ENCODE data around the gene PRTN3.
A peak's percentile ranks its signal among the peaks of the same experiment; 100 is the strongest.

The PRTN3 gene

GRCh38 chr19:855142-855541 lies 14.3 kb downstream of the PRTN3 start:
- H3K4me1 ChIP-seq (ENCODE audit: control insufficient read depth, insufficient read depth, low read length): peaks cover 14% of the 10 kb centered on the region
- no peaks in the 10 kb centered on the region for H3K36me3 ChIP-seq (ENCODE audit: insufficient read depth, low read length)
- no peak overlapping the region for H3K9ac ChIP-seq (ENCODE audit: low read depth, low read length)
- no peaks in the 10 kb centered on the region for H3K9me3 ChIP-seq (replicated peaks; ENCODE audit: low read length)
- no peak overlapping the region for H3K4me2 ChIP-seq (ENCODE audit: low read length)
- H3K4me3 ChIP-seq (ENCODE audit: low read length): no peak overlapping the region
- H3K27me3 ChIP-seq (ENCODE audit: control insufficient read depth, insufficient read depth, low read length): peaks cover 11% of the 10 kb centered on the region

GRCh38 chr19:855566-856120 lies 14.8 kb downstream of the PRTN3 start:
- no peak overlapping the region for H3K4me2 ChIP-seq (ENCODE audit: low read length)
- H3K4me1 ChIP-seq (ENCODE audit: control insufficient read depth, insufficient read depth, low read length): peaks cover 10% of the 10 kb centered on the region
- H3K4me3 ChIP-seq (ENCODE audit: low read length): no peak overlapping the region
- no peak overlapping the region for H3K9ac ChIP-seq (ENCODE audit: low read depth, low read length)
- no peaks in the 10 kb centered on the region for H3K9me3 ChIP-seq (replicated peaks; ENCODE audit: low read length)
- no peaks in the 10 kb centered on the region for H3K36me3 ChIP-seq (ENCODE audit: insufficient read depth, low read length)
- H3K27me3 ChIP-seq (ENCODE audit: control insufficient read depth, insufficient read depth, low read length): peaks cover 13% of the 10 kb centered on the region

DNA sequence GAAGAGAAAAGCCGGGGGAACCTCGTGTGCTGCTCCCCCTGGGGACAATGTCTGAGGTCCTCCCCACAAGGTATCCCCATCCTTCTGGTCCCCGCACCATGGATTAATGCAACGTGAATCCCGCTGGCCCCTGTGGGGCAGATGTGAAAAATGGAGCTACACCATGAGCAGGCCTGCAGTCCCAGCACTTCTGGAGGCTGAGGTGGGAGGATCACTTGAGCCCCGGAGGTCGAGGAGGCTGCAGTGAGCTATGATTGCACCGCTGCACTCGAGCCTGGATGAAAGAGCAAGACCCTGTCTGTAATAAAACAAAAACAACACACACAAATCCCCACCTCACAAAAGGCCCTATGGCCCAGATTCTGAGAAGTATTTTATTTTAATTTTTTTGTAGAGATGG lies 17.5 kb downstream of the PRTN3 start:
- H3K4me3 ChIP-seq (ENCODE audit: low read length): no peak overlapping the region
- no peaks in the 10 kb centered on the region for H3K9me3 ChIP-seq (replicated peaks; ENCODE audit: low read length)
- H3K4me1 ChIP-seq (ENCODE audit: control insufficient read depth, insufficient read depth, low read length): peaks cover 6% of the 10 kb centered on the region
- H3K9ac ChIP-seq (ENCODE audit: low read depth, low read length): no peak overlapping the region
- no peak overlapping the region for H3K4me2 ChIP-seq (ENCODE audit: low read length)
- H3K27me3 ChIP-seq (ENCODE audit: control insufficient read depth, insufficient read depth, low read length): peaks cover 9% of the 10 kb centered on the region
- H3K36me3 ChIP-seq (ENCODE audit: insufficient read depth, low read length): no peaks in the 10 kb centered on the region

- H3K9me3 ChIP-seq (replicated peaks; ENCODE audit: low read length): no peaks in the 10 kb centered on the region
- H3K9ac ChIP-seq (ENCODE audit: low read depth, low read length): no peak within 1 kb of the TSS
- peaks cover 6% of the 10 kb centered on the region for H3K4me1 ChIP-seq (ENCODE audit: control insufficient read depth, insufficient read depth, low read length)
- H3K27me3 ChIP-seq (ENCODE audit: control insufficient read depth, insufficient read depth, low read length): peaks cover 9% of the 10 kb centered on the region
- peak within 1 kb of the TSS; percentile 55 for H3K4me3 ChIP-seq (ENCODE audit: low read length)
- no peaks in the 10 kb centered on the region for H3K36me3 ChIP-seq (ENCODE audit: insufficient read depth, low read length)
- H3K4me2 ChIP-seq (ENCODE audit: low read length): peak within 1 kb of the TSS; percentile 76
Observed at GRCh38 chr19:858868-859843, 18.4 kb downstream of the PRTN3 start, which contains the start of gene CFD. CFD (plus strand) TSS chr19:859664; CDS start chr19:859690, 26 bp downstream.

DNA sequence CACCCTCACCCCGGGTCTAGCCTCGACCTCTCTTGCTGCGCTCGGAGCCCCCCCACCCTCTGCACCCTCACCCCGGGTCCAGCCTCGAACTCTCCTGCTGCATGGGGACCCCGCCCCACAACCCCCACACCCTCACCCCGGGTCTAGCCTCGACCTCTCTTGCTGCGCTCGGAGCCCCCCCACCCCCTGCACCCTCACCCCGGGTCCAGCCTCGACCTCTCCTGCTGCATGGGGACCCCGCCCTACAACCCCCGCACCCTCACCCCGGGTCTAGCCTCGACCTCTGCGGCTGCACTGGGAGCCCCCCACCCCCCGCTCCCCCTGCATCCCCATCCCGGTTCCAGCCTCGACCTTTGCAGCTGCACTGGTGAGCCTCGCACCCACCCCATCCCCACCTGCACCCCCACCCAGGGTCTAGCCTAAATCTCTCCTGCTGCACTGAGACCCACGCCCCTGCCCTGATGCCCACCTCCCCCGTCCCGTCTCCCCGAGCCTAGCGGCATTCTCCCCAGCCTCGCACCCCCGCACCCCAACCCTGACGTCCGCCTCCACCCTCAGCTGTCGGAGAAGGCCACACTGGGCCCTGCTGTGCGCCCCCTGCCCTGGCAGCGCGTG lies 20.4 kb downstream of the PRTN3 start:
- H3K4me1 ChIP-seq (ENCODE audit: control insufficient read depth, insufficient read depth, low read length): peaks cover 6% of the 10 kb centered on the region
- no peak overlapping the region for H3K4me2 ChIP-seq (ENCODE audit: low read length)
- H3K9me3 ChIP-seq (replicated peaks; ENCODE audit: low read length): no peaks in the 10 kb centered on the region
- no peak overlapping the region for H3K9ac ChIP-seq (ENCODE audit: low read depth, low read length)
- H3K27me3 ChIP-seq (ENCODE audit: control insufficient read depth, insufficient read depth, low read length): peaks cover 9% of the 10 kb centered on the region
- no peaks in the 10 kb centered on the region for H3K36me3 ChIP-seq (ENCODE audit: insufficient read depth, low read length)
- no peak overlapping the region for H3K4me3 ChIP-seq (ENCODE audit: low read length)

GRCh38 chr19:861756-862580 lies 21.2 kb downstream of the PRTN3 start:
- Histone ChIP-seq H3K9ac (ENCODE audit: low read depth, low read length) (no peak overlapping the region), H3K4me3 (ENCODE audit: low read length) (no peak overlapping the region), H3K4me1 (ENCODE audit: control insufficient read depth, insufficient read depth, low read length) (peaks cover 6% of the 10 kb centered on the region)

DNA sequence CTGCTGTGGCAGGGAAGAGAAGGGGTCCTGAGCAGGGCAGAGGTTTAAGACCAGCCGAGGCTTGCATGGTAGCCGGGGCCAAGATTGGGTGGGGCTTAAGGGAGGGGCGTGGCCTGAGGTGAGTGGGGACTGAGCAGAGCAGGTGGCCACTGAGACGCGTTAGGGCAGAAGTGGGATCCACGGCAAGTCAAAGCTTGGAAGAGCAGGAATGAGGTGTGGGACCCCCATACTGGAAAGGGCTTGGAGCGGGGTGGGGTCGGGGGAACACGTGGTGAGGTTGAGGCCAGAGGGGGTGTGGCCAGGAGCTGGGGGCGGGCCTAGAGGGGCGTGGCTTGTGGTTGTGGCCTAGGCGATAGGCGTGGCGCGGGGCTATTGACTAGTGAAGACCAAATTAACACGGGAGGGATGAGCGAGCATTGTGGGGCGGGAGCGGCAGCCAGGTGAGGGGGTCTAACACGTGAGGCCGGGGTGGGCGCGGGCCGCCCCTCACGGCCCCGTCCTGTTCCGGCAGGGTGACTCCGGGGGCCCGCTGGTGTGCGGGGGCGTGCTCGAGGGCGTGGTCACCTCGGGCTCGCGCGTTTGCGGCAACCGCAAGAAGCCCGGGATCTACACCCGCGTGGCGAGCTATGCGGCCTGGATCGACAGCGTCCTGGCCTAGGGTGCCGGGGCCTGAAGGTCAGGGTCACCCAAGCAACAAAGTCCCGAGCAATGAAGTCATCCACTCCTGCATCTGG lies 21.9 kb downstream of the PRTN3 start:
- Histone ChIP-seq H3K4me3 (ENCODE audit: low read length) (no peak overlapping the region), H3K36me3 (ENCODE audit: insufficient read depth, low read length) (peaks cover 5% of the 10 kb centered on the region), H3K9ac (ENCODE audit: low read depth, low read length) (no peak overlapping the region), H3K4me2 (ENCODE audit: low read length) (no peak overlapping the region), H3K27me3 (ENCODE audit: control insufficient read depth, insufficient read depth, low read length) (peaks cover 9% of the 10 kb centered on the region), H3K4me1 (ENCODE audit: control insufficient read depth, insufficient read depth, low read length) (peaks cover 6% of the 10 kb centered on the region), H3K9me3 (replicated peaks; ENCODE audit: low read length) (no peaks in the 10 kb centered on the region)

More at GRCh38 chr19:861756-862580, 21.2 kb downstream of the PRTN3 start:
- Histone ChIP-seq H3K4me2 (ENCODE audit: low read length) (no peak overlapping the region), H3K36me3 (ENCODE audit: insufficient read depth, low read length) (no peaks in the 10 kb centered on the region), H3K9me3 (replicated peaks; ENCODE audit: low read length) (no peaks in the 10 kb centered on the region), H3K27me3 (ENCODE audit: control insufficient read depth, insufficient read depth, low read length) (peaks cover 9% of the 10 kb centered on the region)

- peaks cover 9% of the 10 kb centered on the region for H3K27me3 ChIP-seq (ENCODE audit: control insufficient read depth, insufficient read depth, low read length)
- peaks cover 6% of the 10 kb centered on the region for H3K4me1 ChIP-seq (ENCODE audit: control insufficient read depth, insufficient read depth, low read length)
Observed at GRCh38 chr19:863315-863620, 22.5 kb downstream of the PRTN3 start.

DNA sequence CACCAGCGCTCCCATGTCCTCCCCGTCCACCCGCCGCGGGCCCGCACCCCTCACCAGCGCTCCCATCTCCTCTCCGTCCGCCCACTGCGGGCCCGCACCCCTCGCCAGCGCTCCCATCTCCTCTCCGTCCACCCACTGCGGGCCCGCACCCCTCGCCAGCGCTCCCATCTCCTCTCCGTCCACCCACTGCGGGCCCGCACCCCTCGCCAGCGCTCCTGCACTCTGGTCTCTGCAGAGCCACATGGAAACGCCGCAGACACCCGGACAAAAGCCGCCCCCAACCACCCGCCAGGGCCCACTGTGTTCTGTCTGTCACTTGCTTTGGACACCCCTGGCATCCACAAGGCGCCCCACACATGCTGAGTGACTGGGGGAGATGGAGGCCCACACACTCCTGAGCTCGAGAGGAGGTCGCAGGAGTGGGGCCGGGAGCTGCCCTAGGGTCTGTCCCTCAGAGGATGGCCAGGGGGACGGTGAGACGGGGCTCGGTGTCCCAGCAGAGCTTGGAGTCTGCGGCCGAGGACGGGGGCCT lies 26.0 kb downstream of the PRTN3 start:
- Histone ChIP-seq H3K36me3 (ENCODE audit: insufficient read depth, low read length) (peaks cover 30% of the 10 kb centered on the region), H3K9ac (ENCODE audit: low read depth, low read length) (no peak overlapping the region), H3K27me3 (ENCODE audit: control insufficient read depth, insufficient read depth, low read length) (no peaks in the 10 kb centered on the region), H3K4me2 (ENCODE audit: low read length) (no peak overlapping the region), H3K4me3 (ENCODE audit: low read length) (no peak overlapping the region), H3K9me3 (replicated peaks; ENCODE audit: low read length) (no peaks in the 10 kb centered on the region), H3K4me1 (ENCODE audit: control insufficient read depth, insufficient read depth, low read length) (peaks cover 22% of the 10 kb centered on the region)

More at GRCh38 chr19:863315-863620, 22.5 kb downstream of the PRTN3 start:
- peaks cover 10% of the 10 kb centered on the region for H3K36me3 ChIP-seq (ENCODE audit: insufficient read depth, low read length)
- no peak overlapping the region for H3K4me2 ChIP-seq (ENCODE audit: low read length)
- H3K9me3 ChIP-seq (replicated peaks; ENCODE audit: low read length): no peaks in the 10 kb centered on the region
- H3K4me3 ChIP-seq (ENCODE audit: low read length): no peak overlapping the region
- no peak overlapping the region for H3K9ac ChIP-seq (ENCODE audit: low read depth, low read length)

- H3K4me3 ChIP-seq (ENCODE audit: low read length): no peak overlapping the region
- peaks cover 30% of the 10 kb centered on the region for H3K36me3 ChIP-seq (ENCODE audit: insufficient read depth, low read length)
- H3K4me2 ChIP-seq (ENCODE audit: low read length): no peak overlapping the region
- no peaks in the 10 kb centered on the region for H3K9me3 ChIP-seq (replicated peaks; ENCODE audit: low read length)
- peaks cover 27% of the 10 kb centered on the region for H3K4me1 ChIP-seq (ENCODE audit: control insufficient read depth, insufficient read depth, low read length)
- no peaks in the 10 kb centered on the region for H3K27me3 ChIP-seq (ENCODE audit: control insufficient read depth, insufficient read depth, low read length)
- no peak overlapping the region for H3K9ac ChIP-seq (ENCODE audit: low read depth, low read length)
Observed at GRCh38 chr19:867301-867793, 26.5 kb downstream of the PRTN3 start.

Data from skeletal muscle satellite cell (primary cell).